OCI-LY1 (cell line): ENCODE data around the gene DIAPH1.

Experiments used
- CTCF ChIP-seq: fragments of 200-600 bp; sonication (generic), shearing (Covaris generic); IDR thresholded peaks from 2 replicates; pipeline ENCODE4 v1.5.1; 2017; ENCODE audit warnings: mild to moderate bottlenecking, antibody characterized with exemption, low read length, moderate library complexity, mixed read lengths
- EZH2 ChIP-seq: fragments of 200-600 bp; sonication (generic), shearing (Covaris generic); IDR thresholded peaks from 2 replicates; pipeline ENCODE4 v1.8.0; 2017; ENCODE audit warnings: borderline replicate concordance, mixed run types, mild to moderate bottlenecking, antibody characterized with exemption, low read length, moderate library complexity, mixed read lengths

GRCh38 chr5:141617682-141618029 lies 1.1 kb downstream of the DIAPH1 start:
- TF ChIP-seq CTCF (no peak), EZH2 (no peak)
